ENCODE measurements around the gene C1orf159. TPM values are rescaled to one million over a fixed set of nuclear protein-coding genes. Genes with fewer than 3 reads are reported as not detected.
A peak's percentile ranks its signal among the peaks of the same experiment; 100 is the strongest.

Gene C1orf159
- total and polyA plus RNA-seq, 2 donors from 2014 or later = 8.6 to 14.8 TPM

- no peak overlapping the region for H3K27ac ChIP-seq (ENCODE audit: low read depth in 2 of 2, low read length in 2 of 2)
- H3K9ac ChIP-seq (ENCODE audit: low read length in 3 of 3) = peak overlapping the region in 1 of 3 donors; percentile 12
- H3K36me3 ChIP-seq (ENCODE audit: control insufficient read depth in 2 of 3, insufficient read depth in 3 of 3, low read length in 3 of 3) = no peaks in the 10 kb centered on the region
- intact Hi-C loops (cut with DNase I) = no loop called here
- DNase-seq = peak in 2 of 5 donors; percentile 58 to 64
- H3K27me3 ChIP-seq (ENCODE audit: control insufficient read depth, insufficient read depth, low read length) = no peaks in the 10 kb centered on the region
- no peak overlapping the region for H3K4me3 ChIP-seq (ENCODE audit: low read length in 3 of 3)
- peaks cover 0 to 13% (median 2%) of the 10 kb centered on the region in 3 donors for H3K4me1 ChIP-seq (ENCODE audit: control insufficient read depth in 2 of 3, insufficient read depth in 2 of 3, low read depth in 1 of 3, low read length in 3 of 3)
- no peak for FAIRE-seq
- TF ChIP-seq CTCF (IDR thresholded peaks at IDR 0.05; ENCODE audit: borderline replicate concordance, extremely low read depth, insufficient read depth) = no peak
- H3K9me3 ChIP-seq (ENCODE audit: control insufficient read depth in 2 of 3, insufficient read depth in 1 of 3, low read length in 3 of 3) = no peaks in the 10 kb centered on the region
These were observed 83.5 kb downstream of the C1orf159 start for GRCh38 chr1:1032424-1032823.

Other genes with a start within 250 kb of the C1orf159 start
- gene SAMD11, start 192.2 kb downstream of the C1orf159 start, total RNA-seq = 21.4 TPM
- 13.3 TPM for gene SAMD11, start 192.2 kb downstream of the C1orf159 start, polyA plus RNA-seq (ENCODE audit: insufficient read depth, low read depth, low replicate concordance)
- gene NOC2L, start 156.8 kb downstream of the C1orf159 start, total RNA-seq = 65.5 TPM
- gene NOC2L, start 156.8 kb downstream of the C1orf159 start, polyA plus RNA-seq (ENCODE audit: insufficient read depth, low read depth, low replicate concordance) = 42.4 TPM
- 11.5 TPM for gene KLHL17, start 155.5 kb downstream of the C1orf159 start, total RNA-seq
- 6.9 TPM for gene KLHL17, start 155.5 kb downstream of the C1orf159 start, polyA plus RNA-seq (ENCODE audit: insufficient read depth, low read depth, low replicate concordance)
- gene PLEKHN1, start 149.6 kb downstream of the C1orf159 start, total RNA-seq = 14.3 TPM
- gene PLEKHN1, start 149.6 kb downstream of the C1orf159 start, polyA plus RNA-seq (ENCODE audit: insufficient read depth, low read depth, low replicate concordance) = not detected
- gene PERM1, start 134.0 kb downstream of the C1orf159 start, total RNA-seq = 0.25 TPM
- 0.86 TPM for gene PERM1, start 134.0 kb downstream of the C1orf159 start, polyA plus RNA-seq (ENCODE audit: insufficient read depth, low read depth, low replicate concordance)
- gene HES4, start 116.0 kb downstream of the C1orf159 start, total RNA-seq = 32.0 TPM
- gene HES4, start 116.0 kb downstream of the C1orf159 start, polyA plus RNA-seq (ENCODE audit: insufficient read depth, low read depth, low replicate concordance) = 15.8 TPM
- 23.9 TPM for gene ISG15, start 102.6 kb downstream of the C1orf159 start, total RNA-seq
- 65.9 TPM for gene ISG15, start 102.6 kb downstream of the C1orf159 start, polyA plus RNA-seq (ENCODE audit: insufficient read depth, low read depth, low replicate concordance)
- gene AGRN, start 96.0 kb downstream of the C1orf159 start, total RNA-seq = 261 TPM
- gene AGRN, start 96.0 kb downstream of the C1orf159 start, polyA plus RNA-seq (ENCODE audit: insufficient read depth, low read depth, low replicate concordance) = 78.5 TPM
- gene RNF223, start 41.8 kb downstream of the C1orf159 start, total RNA-seq = 2.3 TPM
- gene RNF223, start 41.8 kb downstream of the C1orf159 start, polyA plus RNA-seq (ENCODE audit: insufficient read depth, low read depth, low replicate concordance) = 0.28 TPM
- gene TTLL10, start 57.8 kb upstream of the C1orf159 start, total RNA-seq = 1.5 TPM
- not detected for gene TTLL10, start 57.8 kb upstream of the C1orf159 start, polyA plus RNA-seq (ENCODE audit: insufficient read depth, low read depth, low replicate concordance)
- gene TNFRSF18, start 90.5 kb upstream of the C1orf159 start, total RNA-seq = 8.1 TPM
- not detected for gene TNFRSF18, start 90.5 kb upstream of the C1orf159 start, polyA plus RNA-seq (ENCODE audit: insufficient read depth, low read depth, low replicate concordance)
- 5.1 TPM for gene TNFRSF4, start 98.1 kb upstream of the C1orf159 start, total RNA-seq
- 3.3 TPM for gene TNFRSF4, start 98.1 kb upstream of the C1orf159 start, polyA plus RNA-seq (ENCODE audit: insufficient read depth, low read depth, low replicate concordance)
- 160 TPM for gene SDF4, start 115.9 kb upstream of the C1orf159 start, total RNA-seq
- 143 TPM for gene SDF4, start 115.9 kb upstream of the C1orf159 start, polyA plus RNA-seq (ENCODE audit: insufficient read depth, low read depth, low replicate concordance)
- 20.3 TPM for gene B3GALT6, start 116.1 kb upstream of the C1orf159 start, total RNA-seq
- 13.7 TPM for gene B3GALT6, start 116.1 kb upstream of the C1orf159 start, polyA plus RNA-seq (ENCODE audit: insufficient read depth, low read depth, low replicate concordance)
- gene C1QTNF12, start 130.6 kb upstream of the C1orf159 start, total RNA-seq = 3.1 TPM
- gene C1QTNF12, start 130.6 kb upstream of the C1orf159 start, polyA plus RNA-seq (ENCODE audit: insufficient read depth, low read depth, low replicate concordance) = 9.9 TPM
- 56.6 TPM for gene UBE2J2, start 157.8 kb upstream of the C1orf159 start, total RNA-seq
- gene UBE2J2, start 157.8 kb upstream of the C1orf159 start, polyA plus RNA-seq (ENCODE audit: insufficient read depth, low read depth, low replicate concordance) = 57.4 TPM
- 4.6 TPM for gene SCNN1D, start 164.3 kb upstream of the C1orf159 start, total RNA-seq
- 4.6 TPM for gene SCNN1D, start 164.3 kb upstream of the C1orf159 start, polyA plus RNA-seq (ENCODE audit: insufficient read depth, low read depth, low replicate concordance)
- gene ACAP3, start 191.8 kb upstream of the C1orf159 start, total RNA-seq = 39.5 TPM
- 15.9 TPM for gene ACAP3, start 191.8 kb upstream of the C1orf159 start, polyA plus RNA-seq (ENCODE audit: insufficient read depth, low read depth, low replicate concordance)
- gene PUSL1, start 192.5 kb upstream of the C1orf159 start, total RNA-seq = 12.6 TPM
- 13.9 TPM for gene PUSL1, start 192.5 kb upstream of the C1orf159 start, polyA plus RNA-seq (ENCODE audit: insufficient read depth, low read depth, low replicate concordance)
- 100 TPM for gene INTS11, start 208.6 kb upstream of the C1orf159 start, total RNA-seq
- 73.6 TPM for gene INTS11, start 208.6 kb upstream of the C1orf159 start, polyA plus RNA-seq (ENCODE audit: insufficient read depth, low read depth, low replicate concordance)
- gene CPTP, start 208.7 kb upstream of the C1orf159 start, total RNA-seq = 21.9 TPM
- gene CPTP, start 208.7 kb upstream of the C1orf159 start, polyA plus RNA-seq (ENCODE audit: insufficient read depth, low read depth, low replicate concordance) = 51.5 TPM
- 1.3 TPM for gene TAS1R3, start 215.2 kb upstream of the C1orf159 start, total RNA-seq
- gene TAS1R3, start 215.2 kb upstream of the C1orf159 start, polyA plus RNA-seq (ENCODE audit: insufficient read depth, low read depth, low replicate concordance) = 0.15 TPM
- 55.0 TPM for gene DVL1, start 233.3 kb upstream of the C1orf159 start, total RNA-seq
- 32.5 TPM for gene DVL1, start 233.3 kb upstream of the C1orf159 start, polyA plus RNA-seq (ENCODE audit: insufficient read depth, low read depth, low replicate concordance)
- 26.0 TPM for gene MXRA8, start 242.5 kb upstream of the C1orf159 start, total RNA-seq
- gene MXRA8, start 242.5 kb upstream of the C1orf159 start, polyA plus RNA-seq (ENCODE audit: insufficient read depth, low read depth, low replicate concordance) = 64.7 TPM

Measured in kidney (tissue), 14 donors.